Measurements from ENCODE around the gene ALDH4A1. TPM values are rescaled to one million over a fixed set of nuclear protein-coding genes. Genes with fewer than 3 reads are reported as not detected.
"Not testable (repeated sequence)": the region's sequence is repeated elsewhere in the genome, so short reads cannot be mapped to it uniquely, and the experiment has no call there.

ALDH4A1 gene
- polyA plus RNA-seq, 1 experiment, result 36.6 TPM

GRCh38 chr1:18856435-18856834, 45.9 kb downstream of the ALDH4A1 start:
- no peak for TF ChIP-seq CTCF (IDR thresholded peaks at IDR 0.05; ENCODE audit: insufficient read depth, low read depth, low read length)
- 0 out of 2 replicates have a peak, but pooled peaks cover 5% of the 10 kb centered on the region for H3K27me3 ChIP-seq (ENCODE audit: control insufficient read depth, insufficient read depth, low read length)

DNA sequence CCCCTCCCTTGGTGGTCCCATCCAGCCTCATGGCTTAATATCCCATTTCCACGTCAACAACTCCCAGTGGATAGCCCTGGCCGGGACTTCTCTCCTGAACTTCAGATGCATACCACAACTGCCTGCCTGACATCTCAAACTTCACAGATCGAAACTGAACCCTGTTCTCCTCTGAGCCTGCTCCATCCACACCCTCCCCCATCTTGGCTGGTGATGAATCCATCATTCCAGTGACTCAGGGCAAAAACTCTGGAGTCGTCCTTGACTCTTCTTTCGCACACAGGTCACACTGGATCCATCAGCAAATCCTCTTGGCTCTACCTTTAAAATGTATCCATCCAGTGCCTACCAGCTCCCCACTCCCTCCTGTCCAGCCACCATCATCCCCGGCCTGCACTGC, 46.8 kb downstream of the ALDH4A1 start:
- no peak for DNase-seq (ENCODE audit: low read depth)
- POLR2A ChIA-PET, result no interaction called here
- CTCF ChIA-PET, result no interaction called here

More at GRCh38 chr1:18856435-18856834, 45.9 kb downstream of the ALDH4A1 start:
- ChIA-PET CTCF (interaction anchor here (1.3 kb wide), 1 partner anchor 19 kb away, joined by 4 read pairs; no protein-coding TSS in a partner anchor), POLR2A (no interaction called here)
- Histone ChIP-seq H3K36me3 (ENCODE audit: control insufficient read depth, insufficient read depth, low read length) (no peaks in the 10 kb centered on the region), H3K4me3 (ENCODE audit: low read depth, low read length) (no peak overlapping the region)
- no peak for DNase-seq (ENCODE audit: low read depth)

GRCh38 chr1:18854331-18855025, 47.9 kb downstream of the ALDH4A1 start:
- ChIA-PET POLR2A (no interaction called here), CTCF (no interaction called here)
- DNase-seq (ENCODE audit: low read depth), result no peak

More for the DNA sequence above, 46.8 kb downstream of the ALDH4A1 start:
- H3K27me3 ChIP-seq (ENCODE audit: control insufficient read depth, insufficient read depth, low read length), result 0 out of 2 replicates have a peak, but pooled peaks cover 5% of the 10 kb centered on the region
- H3K36me3 ChIP-seq (ENCODE audit: control insufficient read depth, insufficient read depth, low read length), result no peaks in the 10 kb centered on the region
- H3K4me3 ChIP-seq (ENCODE audit: low read depth, low read length), result no peak overlapping the region
- TF ChIP-seq CTCF (IDR thresholded peaks at IDR 0.05; ENCODE audit: insufficient read depth, low read depth, low read length), result no peak

DNA sequence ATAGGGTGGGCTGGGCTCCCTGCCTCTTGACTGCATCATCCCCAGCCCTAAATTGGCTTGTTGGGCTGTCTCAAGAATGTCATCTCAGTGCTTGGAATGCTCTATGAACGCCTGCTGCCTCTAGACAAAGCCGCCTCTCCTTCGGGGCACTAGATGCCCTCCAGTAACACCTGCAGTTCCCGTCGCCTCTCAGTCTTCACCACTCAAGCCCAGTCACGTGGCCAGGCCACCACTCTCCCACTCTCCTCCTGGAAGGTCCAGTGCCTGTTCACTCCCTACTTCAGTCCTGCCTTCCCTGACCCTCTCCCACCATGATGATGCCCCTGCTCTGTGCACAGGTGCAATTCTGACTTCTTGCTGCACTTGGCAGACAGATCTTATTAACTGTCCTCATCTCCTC, 49.9 kb downstream of the ALDH4A1 start:
- ChIA-PET POLR2A (no interaction called here), CTCF (no interaction called here)
- no peak for TF ChIP-seq CTCF (IDR thresholded peaks at IDR 0.05; ENCODE audit: insufficient read depth, low read depth, low read length)
- H3K27me3 ChIP-seq (ENCODE audit: control insufficient read depth, insufficient read depth, low read length), result 0 out of 2 replicates have a peak, but pooled peaks cover 5% of the 10 kb centered on the region
- H3K4me3 ChIP-seq (ENCODE audit: low read depth, low read length), result no peak overlapping the region
- DNase-seq (ENCODE audit: low read depth), result no peak
- no peaks in the 10 kb centered on the region for H3K36me3 ChIP-seq (ENCODE audit: control insufficient read depth, insufficient read depth, low read length)

More at GRCh38 chr1:18854331-18855025, 47.9 kb downstream of the ALDH4A1 start:
- Histone ChIP-seq H3K27me3 (ENCODE audit: control insufficient read depth, insufficient read depth, low read length) (0 out of 2 replicates have a peak, but pooled peaks cover 5% of the 10 kb centered on the region), H3K36me3 (ENCODE audit: control insufficient read depth, insufficient read depth, low read length) (no peaks in the 10 kb centered on the region), H3K4me3 (ENCODE audit: low read depth, low read length) (no peak overlapping the region)
- no peak for TF ChIP-seq CTCF (IDR thresholded peaks at IDR 0.05; ENCODE audit: insufficient read depth, low read depth, low read length)

GRCh38 chr1:18849261-18849711, 53.1 kb downstream of the ALDH4A1 start:
- Histone ChIP-seq H3K27me3 (ENCODE audit: control insufficient read depth, insufficient read depth, low read length) (0 out of 2 replicates have a peak, but pooled peaks cover 5% of the 10 kb centered on the region), H3K4me3 (ENCODE audit: low read depth, low read length) (no peak overlapping the region), H3K36me3 (ENCODE audit: control insufficient read depth, insufficient read depth, low read length) (no peaks in the 10 kb centered on the region)
- ChIA-PET POLR2A (no interaction called here), CTCF (interaction anchor here (0.8 kb wide), 1 partner anchor 269 kb away, joined by 3 read pairs; no protein-coding TSS in a partner anchor)
- no peak for DNase-seq (ENCODE audit: low read depth)
- no peak for TF ChIP-seq CTCF (IDR thresholded peaks at IDR 0.05; ENCODE audit: insufficient read depth, low read depth, low read length)

DNA sequence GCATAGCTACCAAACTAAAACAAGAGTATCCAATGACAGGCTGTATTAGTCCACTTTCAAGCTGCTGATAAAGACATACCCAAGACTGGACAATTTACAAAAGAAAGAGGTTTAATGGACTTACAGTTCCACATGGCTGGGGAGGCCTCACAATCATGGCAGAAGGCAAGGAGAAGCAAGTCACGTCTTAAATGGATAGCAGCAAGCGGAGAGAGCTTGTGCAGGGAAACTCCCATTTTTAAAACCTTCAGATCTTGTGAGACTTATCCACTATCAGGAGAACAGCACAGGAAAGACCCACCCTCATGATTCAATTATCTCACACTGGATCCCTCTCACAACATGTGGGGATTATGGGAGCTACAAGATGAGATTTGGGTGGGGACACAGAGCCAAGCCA, 54.6 kb downstream of the ALDH4A1 start:
- H3K36me3 ChIP-seq (ENCODE audit: control insufficient read depth, insufficient read depth, low read length); POLR2A ChIA-PET; CTCF ChIA-PET; H3K4me3 ChIP-seq (ENCODE audit: low read depth, low read length); H3K27me3 ChIP-seq (ENCODE audit: control insufficient read depth, insufficient read depth, low read length); DNase-seq (ENCODE audit: low read depth): not testable (repeated sequence)

Data from BJ (cell line).